Right atrium auricular region (tissue), 2 donors: ENCODE results near the gene CCDC194. TPM values are rescaled to one million over a fixed set of nuclear protein-coding genes. Genes with fewer than 3 reads are reported as not detected.
A peak's percentile ranks its signal among the peaks of the same experiment; 100 is the strongest.

Experiments used
- DNase-seq: peaks from one replicate; pipeline ENCODE4 v3.0.0-alpha.2; 2019; ENCODE audit warnings: low spot score
- H3K27ac ChIP-seq, 2 donors: fragments of 200-600 bp; sonication (generic); 1 replicate in 1 of 2; 2 replicates in 1 of 2; pipeline ENCODE4 v1.5.1; 2016 to 2019
- H3K27me3 ChIP-seq, 2 donors: fragments of 200-600 bp; sonication (generic); one replicate each; pipeline versions ENCODE4 v1.5.1 to v1.6.0; 2017 to 2019
- H3K36me3 ChIP-seq: fragments of 200-600 bp; sonication (generic); one replicate; pipeline ENCODE4 v1.5.1; 2016
- H3K4me1 ChIP-seq, 2 donors: fragments of 200-600 bp; sonication (generic); one replicate each; pipeline versions ENCODE4 v1.5.1 to v1.6.0; 2017 to 2019
- H3K4me3 ChIP-seq, 2 donors: fragments of 200-600 bp; sonication (generic); 1 replicate in 1 of 2; 2 replicates in 1 of 2; pipeline ENCODE4 v1.5.1; 2017 to 2019; ENCODE audit warnings: mild to moderate bottlenecking in 1 of 2, moderate library complexity in 1 of 2
- H3K9me3 ChIP-seq, 2 donors: fragments of 200-600 bp; sonication (generic); one replicate each; pipeline ENCODE4 v1.5.1; 2019
- total RNA-seq, 2 donors: library from RNA; depleted of rRNA; stranded (reverse); fragments of >200 nt; gene quantifications; one replicate each; pipeline ENCODE4 v1.1.0, GENCODE V29; 2016
- TF ChIP-seq, protein P1 (sequence below), 2 donors: fragments of 200-600 bp; sonication (generic); IDR thresholded peaks; one replicate each; pipeline ENCODE4 v1.5.1; 2019; ENCODE audit warnings: antibody characterized with exemption in 2 of 2

Gene CCDC194
- total RNA-seq, 2 donors from 2014 or later, result not detected

DNA sequence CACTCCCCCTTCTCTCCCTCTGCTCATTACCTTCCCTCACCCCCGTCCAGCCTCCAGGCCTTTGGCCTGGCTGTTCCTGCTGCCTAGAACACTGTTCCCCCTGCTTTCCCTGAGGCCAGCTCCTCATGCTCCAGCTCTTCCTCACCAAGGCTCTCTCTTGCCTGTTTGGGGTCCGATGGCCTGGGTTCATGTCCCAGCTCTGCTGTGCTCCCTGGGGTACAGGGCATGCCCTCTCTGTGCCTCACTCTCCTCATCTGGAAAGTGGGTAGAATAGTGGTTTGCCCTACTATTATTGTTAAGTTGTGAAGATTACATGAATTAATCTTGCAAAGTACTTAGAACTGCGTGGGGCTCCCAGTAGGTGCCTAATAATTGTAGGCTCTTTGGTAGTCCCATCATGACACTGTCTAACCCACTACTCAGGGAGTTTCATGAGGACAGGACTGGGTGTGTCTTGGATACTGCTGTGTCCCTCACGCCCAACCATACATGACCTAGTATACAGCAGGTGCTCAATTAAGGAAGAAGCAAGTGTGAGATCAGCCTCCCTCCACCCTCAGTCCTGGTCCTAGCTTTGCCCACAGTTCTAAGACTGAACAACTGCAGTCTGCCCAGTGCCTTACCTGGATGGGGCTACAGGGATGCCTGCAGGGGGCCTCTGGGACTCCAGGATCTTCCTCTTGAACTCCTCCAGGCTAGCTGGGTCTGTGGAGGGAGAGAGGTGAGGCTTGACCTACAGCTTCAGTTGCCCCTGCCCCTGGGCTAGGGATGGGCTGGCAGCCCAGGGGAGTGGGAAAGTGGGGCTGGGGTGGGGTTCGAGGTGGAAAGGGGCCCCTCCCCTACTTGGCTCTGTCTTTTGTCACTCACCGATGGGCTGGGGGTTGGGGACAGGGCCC is 33.8 kb downstream of the CCDC194 start:
- no peaks in the 10 kb centered on the region for H3K36me3 ChIP-seq
- no peaks in the 10 kb centered on the region for H3K4me1 ChIP-seq
- TF ChIP-seq, protein P1, sequence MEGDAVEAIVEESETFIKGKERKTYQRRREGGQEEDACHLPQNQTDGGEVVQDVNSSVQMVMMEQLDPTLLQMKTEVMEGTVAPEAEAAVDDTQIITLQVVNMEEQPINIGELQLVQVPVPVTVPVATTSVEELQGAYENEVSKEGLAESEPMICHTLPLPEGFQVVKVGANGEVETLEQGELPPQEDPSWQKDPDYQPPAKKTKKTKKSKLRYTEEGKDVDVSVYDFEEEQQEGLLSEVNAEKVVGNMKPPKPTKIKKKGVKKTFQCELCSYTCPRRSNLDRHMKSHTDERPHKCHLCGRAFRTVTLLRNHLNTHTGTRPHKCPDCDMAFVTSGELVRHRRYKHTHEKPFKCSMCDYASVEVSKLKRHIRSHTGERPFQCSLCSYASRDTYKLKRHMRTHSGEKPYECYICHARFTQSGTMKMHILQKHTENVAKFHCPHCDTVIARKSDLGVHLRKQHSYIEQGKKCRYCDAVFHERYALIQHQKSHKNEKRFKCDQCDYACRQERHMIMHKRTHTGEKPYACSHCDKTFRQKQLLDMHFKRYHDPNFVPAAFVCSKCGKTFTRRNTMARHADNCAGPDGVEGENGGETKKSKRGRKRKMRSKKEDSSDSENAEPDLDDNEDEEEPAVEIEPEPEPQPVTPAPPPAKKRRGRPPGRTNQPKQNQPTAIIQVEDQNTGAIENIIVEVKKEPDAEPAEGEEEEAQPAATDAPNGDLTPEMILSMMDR (IDR thresholded peaks at IDR 0.05), result no peak
- H3K9me3 ChIP-seq, result no peaks in the 10 kb centered on the region
- no peak overlapping the region for H3K4me3 ChIP-seq
- no peak for DNase-seq
- no peaks in the 10 kb centered on the region for H3K27me3 ChIP-seq
- H3K27ac ChIP-seq, result no peak overlapping the region

DNA sequence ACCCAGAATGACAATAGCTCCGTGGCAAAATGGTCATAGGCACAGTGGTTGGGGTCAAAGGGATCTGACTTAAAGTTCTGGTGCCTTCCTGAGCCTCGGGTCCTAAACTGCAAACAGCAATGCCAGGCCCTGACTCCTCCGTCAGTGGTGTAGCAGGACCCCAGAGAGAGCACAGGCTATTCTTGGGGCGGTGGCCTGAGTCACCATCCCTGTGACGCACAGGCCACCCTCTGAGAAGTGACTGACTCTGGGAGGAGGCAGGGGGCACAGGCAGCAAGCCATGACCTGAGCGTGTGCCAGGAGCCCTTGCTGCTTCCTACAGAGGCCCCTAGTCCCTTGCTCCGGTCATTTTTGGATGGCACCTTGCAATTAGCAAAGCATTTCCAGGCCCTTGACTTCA is 35.6 kb downstream of the CCDC194 start:
- DNase-seq, result no peak
- H3K36me3 ChIP-seq, result no peaks in the 10 kb centered on the region
- H3K4me1 ChIP-seq, result no peaks in the 10 kb centered on the region
- H3K4me3 ChIP-seq, result no peak overlapping the region
- peak overlapping the region; percentile 16 to 53 for H3K27ac ChIP-seq
- H3K27me3 ChIP-seq, result no peaks in the 10 kb centered on the region
- TF ChIP-seq, protein P1 (IDR thresholded peaks at IDR 0.05), result no peak
- no peaks in the 10 kb centered on the region for H3K9me3 ChIP-seq

DNA sequence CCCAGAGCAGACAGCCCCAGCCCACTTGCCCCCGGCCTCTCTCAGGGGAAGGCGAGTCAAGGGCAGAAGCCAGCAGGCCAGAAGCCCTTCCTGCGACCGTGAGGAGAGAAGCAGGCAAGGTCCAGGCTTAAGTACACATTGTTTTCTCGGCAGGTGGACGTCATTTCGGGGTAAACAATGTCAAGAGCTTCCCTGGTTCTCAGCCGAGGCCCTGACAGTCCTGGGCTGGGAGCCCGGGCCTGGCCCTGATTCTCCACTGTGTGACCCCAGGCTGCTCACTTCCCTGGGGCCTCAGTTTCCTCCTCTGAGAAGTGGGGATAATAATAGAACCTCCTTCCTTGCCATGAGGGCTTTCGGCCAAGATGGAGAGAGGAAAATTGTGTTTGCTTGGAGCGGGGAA is 36.3 kb downstream of the CCDC194 start:
- Histone ChIP-seq H3K27me3 (no peaks in the 10 kb centered on the region), H3K9me3 (no peaks in the 10 kb centered on the region), H3K4me3 (no peak overlapping the region), H3K4me1 (peaks cover 0 to 7% of the 10 kb centered on the region in 2 donors), H3K36me3 (no peaks in the 10 kb centered on the region), H3K27ac (peak overlapping the region; percentile 16 to 53)
- DNase-seq, result no peak
- TF ChIP-seq, protein P1 (IDR thresholded peaks at IDR 0.05), result no peak

DNA sequence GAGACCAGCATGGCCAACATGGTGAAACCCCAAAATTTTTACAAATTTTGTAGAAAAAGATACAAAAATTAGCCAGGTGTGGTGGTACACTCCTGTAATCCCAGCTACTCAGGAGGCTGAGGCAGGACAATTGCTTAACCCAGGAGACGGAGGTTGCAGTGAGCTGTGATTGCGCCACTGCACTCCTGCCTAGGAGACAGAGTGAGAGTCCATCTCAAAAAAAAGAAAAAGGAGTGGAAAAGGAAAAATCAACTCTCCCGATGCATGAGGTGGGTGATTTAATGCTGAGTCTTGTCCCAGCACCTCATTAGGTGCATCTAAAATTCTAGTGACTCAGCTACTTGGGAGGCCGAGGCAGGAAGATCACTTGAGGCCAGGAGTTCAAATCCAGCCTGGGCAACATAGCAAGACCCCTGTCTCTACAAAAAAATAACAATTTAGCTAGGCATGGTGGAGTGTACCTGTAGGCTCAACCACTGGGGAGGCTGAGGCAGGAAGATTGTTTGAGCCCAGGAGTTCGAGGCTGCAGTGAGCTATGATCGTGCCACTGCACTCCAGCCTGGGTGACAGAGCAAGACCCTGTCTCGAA is 36.8 kb downstream of the CCDC194 start:
- no peaks in the 10 kb centered on the region for H3K9me3 ChIP-seq
- H3K27me3 ChIP-seq, result no peaks in the 10 kb centered on the region
- H3K4me1 ChIP-seq, result peaks cover 0 to 11% of the 10 kb centered on the region in 2 donors
- TF ChIP-seq, protein P1 (IDR thresholded peaks at IDR 0.05), result no peak
- no peak overlapping the region for H3K4me3 ChIP-seq
- DNase-seq, result no peak
- no peaks in the 10 kb centered on the region for H3K36me3 ChIP-seq
- peak overlapping the region; percentile 16 to 53 for H3K27ac ChIP-seq

DNA sequence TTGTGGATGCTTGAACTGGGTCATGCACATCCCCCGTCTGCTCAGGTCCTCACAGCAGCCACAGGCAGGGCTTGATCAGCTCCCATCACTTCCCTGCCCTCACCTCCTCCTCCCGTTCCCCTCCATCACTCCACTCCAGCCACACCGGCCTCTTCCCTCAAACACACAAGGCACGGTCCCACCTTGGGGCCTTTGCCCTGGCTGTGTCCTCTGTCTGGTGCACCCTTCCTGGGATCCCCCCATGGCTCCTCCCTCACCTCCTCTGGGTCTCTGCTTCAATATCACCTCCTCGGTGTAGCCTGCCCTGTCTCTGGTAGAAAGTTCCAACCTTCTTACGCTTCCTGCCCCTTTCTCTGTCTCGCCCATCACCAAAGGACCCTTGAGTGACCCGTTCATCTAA is 40.6 kb downstream of the CCDC194 start:
- H3K27ac ChIP-seq, result no peak overlapping the region
- no peak overlapping the region for H3K4me3 ChIP-seq
- H3K4me1 ChIP-seq, result peaks cover 0 to 25% of the 10 kb centered on the region in 2 donors
- no peak for DNase-seq
- H3K36me3 ChIP-seq, result no peaks in the 10 kb centered on the region
- H3K27me3 ChIP-seq, result no peaks in the 10 kb centered on the region
- TF ChIP-seq, protein P1 (IDR thresholded peaks at IDR 0.05), result no peak
- H3K9me3 ChIP-seq, result no peaks in the 10 kb centered on the region
